HK-2 (cell line): ENCODE results near the gene EZR.
A peak's percentile ranks its signal among the peaks of the same experiment; 100 is the strongest.

ENCODE experiments used
- DNase-seq: peaks from one replicate; pipeline ENCODE4 v3.0.0-alpha.2; 2018; ENCODE audit not compliant: unreplicated experiment

The EZR gene

DNA sequence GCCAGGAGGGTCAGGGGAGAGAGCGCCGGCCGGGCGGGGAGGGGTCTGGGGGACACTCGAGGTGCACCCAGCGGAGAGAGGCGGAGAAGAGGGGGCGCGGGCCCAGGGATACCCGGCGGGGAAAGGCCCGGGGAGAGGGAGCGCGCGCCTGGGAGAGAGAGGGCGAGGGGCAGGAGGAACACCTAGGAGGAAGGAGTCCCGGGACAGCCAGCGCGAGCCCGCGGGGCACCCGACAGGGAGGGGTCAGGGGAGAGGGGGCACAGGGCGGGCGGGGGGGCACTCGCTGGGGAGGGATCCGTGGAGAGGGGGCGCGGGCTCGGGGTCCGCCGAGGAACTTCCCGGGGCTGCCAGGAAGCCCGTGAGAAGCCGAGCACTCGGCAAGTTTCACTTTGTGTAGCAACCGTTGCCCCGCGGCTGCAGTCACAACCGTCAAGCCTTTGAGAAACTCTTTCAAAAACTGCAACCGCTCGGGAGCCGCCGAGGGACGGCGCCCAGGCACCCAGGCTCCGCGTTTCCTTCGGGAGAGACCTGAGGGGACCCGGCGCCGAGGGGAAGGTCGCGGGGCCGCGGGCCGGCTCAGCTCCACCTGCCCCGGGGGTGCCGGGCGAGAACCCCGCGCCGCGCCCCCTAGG is 471 bp downstream of the EZR start:
- DNase-seq = peak; percentile 73

DNA sequence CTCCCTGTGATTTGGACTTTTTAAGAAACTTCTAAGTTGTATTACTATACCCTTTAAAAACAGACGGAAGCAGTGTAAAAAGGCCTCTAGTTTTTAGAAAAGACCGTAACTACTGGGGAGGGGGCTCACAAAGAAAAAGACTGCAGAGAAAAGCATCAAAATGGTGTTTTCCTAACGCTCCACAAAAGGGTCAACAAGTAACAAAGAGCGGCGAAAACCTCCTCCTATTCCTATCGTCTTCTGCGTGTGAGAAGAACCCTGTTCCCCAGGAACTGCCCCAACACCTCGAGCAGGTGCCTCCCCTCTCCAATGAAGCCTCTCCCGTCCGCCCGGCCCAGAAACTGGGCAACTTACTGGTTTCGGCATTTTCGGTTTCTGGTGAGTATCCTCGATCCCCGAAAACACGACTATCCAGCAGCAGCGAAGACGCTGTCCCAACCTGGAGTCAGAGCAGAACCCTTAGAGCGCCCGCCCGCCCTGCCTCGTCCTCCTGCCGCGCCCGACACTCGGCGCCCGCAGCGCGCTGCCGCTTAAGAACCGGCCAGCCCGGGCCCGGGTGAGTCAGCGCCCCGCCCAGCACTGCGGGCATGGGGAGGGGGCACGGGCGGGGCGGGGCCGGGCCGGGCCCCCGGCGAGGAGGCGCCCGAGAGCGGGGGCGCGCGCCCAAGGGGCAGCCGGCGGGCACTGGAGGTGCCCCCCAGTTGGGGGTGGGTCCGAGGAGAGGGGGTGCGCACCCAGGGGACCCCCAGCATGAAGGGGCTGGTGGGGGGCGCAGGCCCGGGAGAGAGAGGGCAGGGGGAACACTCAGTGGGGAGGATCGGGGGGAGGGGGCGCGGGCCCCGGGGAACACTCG is 1.2 kb downstream of the EZR start:
- peak; percentile 85 for DNase-seq

DNA sequence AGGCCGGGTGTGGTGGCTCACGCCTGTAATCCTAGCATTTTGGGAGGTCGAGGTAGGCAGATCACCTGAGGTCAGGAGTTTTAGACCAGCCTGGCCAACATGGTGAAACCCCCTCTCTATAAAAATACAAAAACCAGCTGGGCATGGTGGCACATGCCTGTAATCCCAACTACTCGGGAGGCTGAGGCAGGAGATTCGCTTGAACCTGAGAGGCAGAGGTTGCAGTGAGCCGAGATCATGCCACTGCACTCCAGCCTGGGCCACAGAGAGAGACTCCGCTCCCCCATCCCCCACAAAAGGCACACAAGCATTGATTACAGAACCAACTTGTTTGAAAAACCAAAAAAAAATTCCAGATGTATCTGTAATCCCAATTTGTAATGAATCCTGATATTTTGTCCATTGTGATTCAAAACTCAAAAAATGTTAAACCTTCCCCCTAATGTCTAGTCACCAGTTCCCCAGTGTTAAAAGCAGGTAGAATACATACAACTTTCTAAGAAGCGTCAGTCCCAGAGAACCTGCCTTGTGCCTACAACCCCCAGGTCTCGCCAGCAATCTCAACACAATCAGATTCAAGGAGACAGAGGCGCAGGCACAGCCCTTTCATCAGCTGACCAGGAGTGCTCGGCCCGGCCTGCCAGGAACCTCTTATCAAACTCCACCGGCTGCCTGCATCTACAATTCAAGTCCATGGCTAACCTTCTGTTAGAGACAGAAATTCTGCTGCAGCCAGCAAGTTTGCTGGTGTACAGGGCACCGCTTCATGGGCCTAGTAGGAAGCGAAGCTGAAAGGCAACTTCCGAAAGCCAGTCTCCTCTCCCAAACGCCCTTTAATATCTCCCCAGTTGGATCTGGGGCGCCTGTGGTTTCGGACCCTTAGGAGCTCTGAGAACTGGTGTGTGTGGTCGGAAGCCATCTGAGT is 2.1 kb downstream of the EZR start:
- no peak for DNase-seq

DNA sequence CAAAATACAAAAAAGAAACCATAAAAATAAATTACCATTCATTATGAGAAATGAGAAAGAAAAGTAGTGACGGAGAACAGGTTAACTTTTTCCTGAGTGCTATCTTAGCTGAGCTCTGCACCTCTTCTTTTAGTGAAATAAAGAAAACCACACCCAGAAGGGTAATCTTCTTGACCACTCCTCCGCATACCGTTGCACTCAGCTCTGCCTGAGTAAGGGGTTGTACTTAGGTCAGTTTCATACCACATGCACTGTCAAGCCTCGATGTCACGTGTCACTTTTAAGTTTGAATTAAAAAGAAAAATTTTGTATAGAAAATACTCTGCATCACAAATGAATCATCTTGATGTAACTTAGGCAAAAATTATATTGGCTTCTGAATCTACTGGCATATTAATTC is 2.8 kb downstream of the EZR start:
- DNase-seq = no peak

DNA sequence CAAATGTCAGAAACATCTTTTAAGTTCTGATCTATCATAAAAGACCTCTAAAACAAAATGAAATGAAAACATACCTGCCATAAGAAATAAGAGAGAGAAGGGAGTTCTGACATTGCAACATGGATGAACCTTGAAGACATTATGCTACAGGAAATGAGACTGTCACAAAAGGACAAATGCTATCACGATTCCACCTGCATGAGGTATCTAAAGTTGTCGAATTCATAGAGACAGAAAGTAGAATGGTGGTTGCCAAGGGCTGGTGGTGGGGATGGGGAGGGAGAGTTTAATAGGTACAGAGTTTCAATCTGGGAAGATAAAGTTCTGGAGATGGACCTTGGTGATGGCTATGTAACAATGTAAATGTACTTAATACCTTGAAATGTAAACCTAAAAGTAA is 3.3 kb downstream of the EZR start:
- DNase-seq = no peak

- no peak for DNase-seq
Observed at GRCh38 chr6:158815379-158815724, 3.8 kb downstream of the EZR start.

DNA sequence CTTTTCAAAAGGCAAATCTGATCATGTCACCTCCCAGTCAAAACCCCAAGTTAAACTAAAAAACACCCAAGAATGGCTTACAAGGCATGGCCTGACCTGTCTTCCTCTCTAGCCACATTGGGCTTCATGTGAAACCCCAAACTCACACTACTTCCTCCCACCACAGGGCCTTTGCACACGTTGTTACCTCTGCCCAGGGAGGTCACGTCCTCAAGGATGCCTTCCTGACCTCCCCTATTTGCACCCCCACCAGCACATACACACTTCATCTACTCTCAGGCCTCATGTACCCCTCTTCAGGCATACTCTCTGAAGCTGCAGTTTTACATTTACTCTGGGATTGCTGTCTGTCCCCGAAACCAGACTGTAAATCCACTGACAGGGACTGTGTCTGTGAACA is 6.1 kb downstream of the EZR start:
- no peak for DNase-seq

DNA sequence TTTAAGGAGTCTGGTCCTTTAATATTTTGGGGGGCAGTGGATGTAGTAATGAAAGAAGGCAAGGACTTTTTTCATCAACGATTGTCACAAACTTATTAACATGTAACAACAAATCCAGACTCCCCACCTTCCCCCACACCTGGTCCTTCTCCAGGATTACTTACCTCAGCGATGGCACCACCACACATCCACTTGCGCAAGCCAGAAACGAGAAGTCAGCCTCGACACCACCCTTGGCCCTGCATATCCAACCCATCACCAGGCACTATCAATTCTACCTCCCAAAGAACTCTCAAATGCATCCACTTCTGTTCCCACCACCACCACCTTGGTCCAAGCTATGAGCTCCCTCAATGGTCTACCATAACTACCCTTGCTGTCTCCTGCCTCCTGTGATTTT is 6.6 kb downstream of the EZR start:
- DNase-seq = no peak

- DNase-seq = no peak
Observed at GRCh38 chr6:158810155-158811095, 8.7 kb downstream of the EZR start.

DNA sequence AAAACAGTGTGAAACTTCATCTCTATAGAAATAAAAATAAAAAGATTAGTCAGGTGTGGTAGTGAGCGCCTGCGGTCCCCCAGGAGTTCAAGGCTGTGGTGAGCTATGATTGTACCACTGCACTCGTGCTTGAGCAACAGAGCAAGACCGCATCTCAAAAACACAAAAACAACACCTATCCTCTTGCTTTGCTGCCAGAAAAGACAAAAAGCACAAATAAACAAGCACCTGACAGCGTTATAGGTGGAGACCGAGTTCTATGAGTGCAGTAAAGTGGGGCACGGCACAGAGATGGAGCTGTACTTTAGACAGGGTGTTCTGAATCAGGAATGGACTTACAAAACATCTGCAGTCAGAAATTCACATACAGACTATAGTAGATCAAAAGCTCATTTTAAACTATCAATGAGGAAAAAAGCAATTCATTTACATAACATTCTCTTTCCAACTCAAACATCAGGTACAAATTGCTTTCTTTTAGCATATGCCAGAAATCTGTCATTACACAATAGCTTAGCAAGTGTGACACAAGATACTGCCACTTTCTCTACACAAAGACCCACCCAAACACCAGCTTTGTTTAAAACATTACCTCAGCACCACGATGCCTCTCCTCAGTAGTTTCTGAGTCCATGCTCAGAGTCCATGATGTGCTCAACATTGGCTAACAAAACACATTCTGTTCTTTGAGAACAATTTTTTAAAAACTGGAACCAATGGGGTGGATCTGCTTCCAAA is 10.1 kb downstream of the EZR start:
- DNase-seq = no peak

GRCh38 chr6:158808442-158808833 is 10.7 kb downstream of the EZR start:
- no peak for DNase-seq

- DNase-seq = no peak
Observed at GRCh38 chr6:158807515-158808441, 11.4 kb downstream of the EZR start.

DNA sequence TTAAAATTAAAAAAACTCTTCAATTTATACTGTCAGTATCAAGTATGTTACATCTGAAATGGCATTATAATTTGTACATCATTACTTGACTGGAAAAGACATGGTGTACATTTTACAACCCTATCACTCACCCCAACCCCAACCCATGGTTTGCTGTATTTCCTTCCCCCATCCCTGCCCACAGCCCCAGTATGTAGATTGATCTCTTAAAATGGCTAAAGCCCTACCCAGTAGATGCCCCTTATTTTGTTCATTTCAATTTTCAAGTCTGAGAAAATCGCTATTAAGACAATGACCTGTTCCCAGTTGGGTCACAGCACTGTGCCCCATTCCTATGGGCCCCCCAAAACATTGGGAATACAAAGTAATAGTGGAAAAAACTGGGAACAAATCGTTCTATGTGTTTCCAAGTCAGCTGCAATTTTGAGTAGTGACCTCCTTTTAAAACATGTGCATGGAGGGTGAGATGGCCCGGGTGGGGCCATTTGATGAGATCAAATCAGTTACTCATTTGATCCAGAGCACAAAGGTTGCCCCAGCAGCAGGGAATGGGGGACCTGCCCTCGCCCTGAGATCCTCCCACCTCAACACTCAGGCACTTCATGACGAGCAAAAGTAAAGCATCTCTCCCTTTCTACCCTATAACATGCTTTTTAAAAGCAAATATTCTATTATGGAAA is 13.3 kb downstream of the EZR start:
- DNase-seq = no peak

- no peak for DNase-seq
Observed at GRCh38 chr6:158804207-158804606, 15.0 kb downstream of the EZR start.

- DNase-seq = no peak
Observed at GRCh38 chr6:158803733-158804143, 15.4 kb downstream of the EZR start.

- no peak for DNase-seq
Observed at GRCh38 chr6:158801655-158802294, 17.4 kb downstream of the EZR start.

- DNase-seq = no peak
Observed at GRCh38 chr6:158799051-158799792, 19.9 kb downstream of the EZR start.

DNA sequence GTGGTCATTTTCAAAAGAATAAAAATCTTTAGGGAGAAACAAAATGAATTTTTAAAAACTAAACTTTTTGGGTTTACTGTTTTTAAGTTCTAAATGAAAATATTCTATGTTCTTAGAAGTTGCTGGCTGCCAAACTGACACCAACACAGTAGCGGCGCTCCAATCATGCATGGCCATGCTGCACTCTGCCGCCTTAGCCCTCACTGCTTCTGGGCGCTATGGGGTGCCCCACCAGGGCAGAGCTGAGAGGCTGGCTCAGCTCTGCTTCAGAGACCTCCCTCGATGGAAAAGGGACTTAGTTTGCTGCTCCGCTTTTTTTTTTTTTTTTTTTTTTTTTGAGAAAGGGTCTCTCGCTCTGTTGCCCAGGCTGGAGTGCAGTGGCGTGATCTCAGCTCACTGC is 20.9 kb downstream of the EZR start:
- no peak for DNase-seq
